ENCODE measurements around the gene ATAD1.

- TF ChIP-seq CTCF (IDR thresholded peaks at IDR 0.05): no peak
- no peak for TF ChIP-seq POLR2A (IDR thresholded peaks at IDR 0.05)
- no peak for TF ChIP-seq POLR2AphosphoS5 (IDR thresholded peaks at IDR 0.05)
- TF ChIP-seq EP300 (IDR thresholded peaks at IDR 0.05): no peak
Measured at GRCh38 chr10:87803831-87804230, 14.2 kb downstream of the ATAD1 start.

Measured in gastroesophageal sphincter (tissue), 3 donors.